ENCODE measurements around the gene IKZF1.

DNA sequence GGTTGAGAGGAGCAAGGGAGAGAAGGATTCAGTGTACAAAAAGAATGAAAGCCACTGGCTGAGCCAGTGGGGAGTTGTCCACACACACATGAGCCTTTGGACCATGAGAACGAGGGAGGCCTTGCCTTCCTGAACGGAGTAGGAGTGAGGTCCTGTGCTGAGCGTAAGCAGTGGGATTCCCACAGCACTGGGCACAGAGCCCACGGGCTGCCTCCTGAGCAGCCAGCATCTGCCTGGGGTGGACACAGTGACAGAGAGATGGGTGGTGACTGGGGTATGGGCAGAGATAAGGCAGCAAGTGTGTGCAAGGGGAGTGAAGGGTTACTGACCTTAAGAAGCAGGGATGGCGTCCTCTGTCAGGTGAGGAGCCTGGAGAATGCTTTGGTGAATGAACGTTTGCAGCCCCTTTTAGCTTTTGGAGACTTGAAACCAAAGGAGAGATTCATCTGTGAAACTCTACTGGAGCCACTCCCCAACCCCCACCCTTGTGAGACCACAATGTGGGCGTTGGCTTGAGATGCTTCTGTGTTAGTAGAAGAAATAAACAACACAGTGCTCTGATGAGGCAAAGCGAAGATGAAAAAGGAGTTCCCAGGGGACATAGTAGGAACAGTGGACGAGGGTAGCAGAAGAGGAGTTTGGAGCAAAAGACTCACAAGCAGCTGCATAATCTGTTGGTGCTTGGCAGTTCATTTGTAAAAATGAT is 89.2 kb downstream of the IKZF1 start:
- TF ChIP-seq, protein P1, sequence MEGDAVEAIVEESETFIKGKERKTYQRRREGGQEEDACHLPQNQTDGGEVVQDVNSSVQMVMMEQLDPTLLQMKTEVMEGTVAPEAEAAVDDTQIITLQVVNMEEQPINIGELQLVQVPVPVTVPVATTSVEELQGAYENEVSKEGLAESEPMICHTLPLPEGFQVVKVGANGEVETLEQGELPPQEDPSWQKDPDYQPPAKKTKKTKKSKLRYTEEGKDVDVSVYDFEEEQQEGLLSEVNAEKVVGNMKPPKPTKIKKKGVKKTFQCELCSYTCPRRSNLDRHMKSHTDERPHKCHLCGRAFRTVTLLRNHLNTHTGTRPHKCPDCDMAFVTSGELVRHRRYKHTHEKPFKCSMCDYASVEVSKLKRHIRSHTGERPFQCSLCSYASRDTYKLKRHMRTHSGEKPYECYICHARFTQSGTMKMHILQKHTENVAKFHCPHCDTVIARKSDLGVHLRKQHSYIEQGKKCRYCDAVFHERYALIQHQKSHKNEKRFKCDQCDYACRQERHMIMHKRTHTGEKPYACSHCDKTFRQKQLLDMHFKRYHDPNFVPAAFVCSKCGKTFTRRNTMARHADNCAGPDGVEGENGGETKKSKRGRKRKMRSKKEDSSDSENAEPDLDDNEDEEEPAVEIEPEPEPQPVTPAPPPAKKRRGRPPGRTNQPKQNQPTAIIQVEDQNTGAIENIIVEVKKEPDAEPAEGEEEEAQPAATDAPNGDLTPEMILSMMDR (IDR thresholded peaks at IDR 0.05; ENCODE audit: low read depth, low read length) = no peak
- no peak for TF ChIP-seq POLR2A (IDR thresholded peaks at IDR 0.05; ENCODE audit: extremely low read depth, insufficient read length)
